OCI-LY7 (cell line): ENCODE measurements around the gene CAMSAP3. TPM values are rescaled to one million over a fixed set of nuclear protein-coding genes. Genes with fewer than 3 reads are reported as not detected.

Experiments
- BruUV-seq: library from RNA; stranded (reverse); fragments of 400-500 nt; replicated peaks from 2 replicates; lab custom pipeline; 2021; lab: Mats Ljungman, UMichigan
- CTCF ChIA-PET: fragments of 300-600 bp; sonication (Branson Sonifier 250); formaldehyde crosslinking; loops from one replicate; lab custom pipeline; 2022; ENCODE audit warnings: antibody characterized with exemption; ENCODE audit not compliant: unreplicated experiment; lab: Charles Lee
- POLR2A ChIA-PET: fragments of 300-600 bp; sonication (Branson Sonifier 250); formaldehyde crosslinking; loops from one replicate; lab custom pipeline; 2022; ENCODE audit warnings: antibody characterized with exemption; lab: Charles Lee
- DNase-seq: peaks from one replicate; pipeline ENCODE4 v3.0.0-alpha.2; 2015; ENCODE audit warnings: low spot score
- H2AFZ ChIP-seq: fragments of 200-600 bp; sonication (generic), shearing (Covaris generic); 2 replicates; pipeline ENCODE4 v1.6.1; 2014; ENCODE audit warnings: mild to moderate bottlenecking, antibody characterized with exemption, low read length, moderate library complexity
- H3K27ac ChIP-seq: fragments of 200-600 bp; sonication (generic); 2 replicates; pipeline ENCODE4 v1.5.1; 2014; ENCODE audit warnings: mixed run types, low read depth, mild to moderate bottlenecking, moderate library complexity, low read length, inconsistent platforms; ENCODE audit not compliant: poor library complexity, severe bottlenecking
- H3K36me3 ChIP-seq: fragments of 200-600 bp; sonication (generic); 2 replicates; pipeline ENCODE4 v1.6.1; 2014; ENCODE audit warnings: mild to moderate bottlenecking, antibody characterized with exemption, low read length, moderate library complexity, mixed read lengths; ENCODE audit not compliant: insufficient read depth
- H3K4me1 ChIP-seq: fragments of 200-600 bp; sonication (generic); 2 replicates; pipeline ENCODE4 v1.5.1; 2014; ENCODE audit warnings: mild to moderate bottlenecking, low read length; ENCODE audit not compliant: insufficient read depth, poor library complexity, severe bottlenecking
- H3K4me2 ChIP-seq: fragments of 200-600 bp; sonication (generic); 2 replicates; pipeline ENCODE4 v1.6.1; 2014; ENCODE audit warnings: mild to moderate bottlenecking, low read length
- H3K4me3 ChIP-seq: fragments of 200-600 bp; sonication (generic); 2 replicates; pipeline ENCODE4 v1.5.1; 2014; ENCODE audit warnings: mild to moderate bottlenecking, low read depth, low read length; ENCODE audit not compliant: poor library complexity, severe bottlenecking
- H3K79me2 ChIP-seq: fragments of 200-600 bp; sonication (generic); 2 replicates; pipeline ENCODE4 v1.6.1; 2016; ENCODE audit warnings: low read depth, mild to moderate bottlenecking, low read length, moderate library complexity, mixed read lengths; ENCODE audit not compliant: insufficient read depth
- H3K9me2 ChIP-seq: fragments of 200-600 bp; sonication (generic); 2 replicates; pipeline ENCODE4 v1.6.1; 2016; ENCODE audit warnings: mild to moderate bottlenecking, low read length, mixed read lengths; ENCODE audit not compliant: insufficient read depth
- H3K9me3 ChIP-seq: fragments of 200-600 bp; sonication (generic); 2 replicates; pipeline ENCODE4 v1.6.1; 2014; ENCODE audit warnings: mild to moderate bottlenecking, mixed run types, low read length, mixed read lengths
- H4K20me1 ChIP-seq: fragments of 200-600 bp; sonication (generic); 2 replicates; pipeline ENCODE4 v1.6.1; 2014; ENCODE audit warnings: mild to moderate bottlenecking, antibody characterized with exemption, low read length, moderate library complexity, mixed read lengths; ENCODE audit not compliant: insufficient read depth
- EZH2phosphoT487 ChIP-seq: fragments of 200-600 bp; sonication (generic); IDR thresholded peaks from 2 replicates; pipeline ENCODE4 v1.6.1; 2018; ENCODE audit warnings: low read depth, borderline replicate concordance, mild to moderate bottlenecking, mixed run types, antibody characterized with exemption, low read length, moderate library complexity, mixed read lengths
- intact Hi-C: fragments of 100-400 bp; cut with micrococcal nuclease; formaldehyde crosslinking; loops from one replicate; pipeline ENCODE4 v1.10.0; 2022; ENCODE audit not compliant: unreplicated experiment
- total RNA-seq, 2 experiments: library from RNA; depleted of rRNA in 1 of 2; stranded (reverse); fragments of >200 nt in 1 of 2; shearing (Covaris generic) in 1 of 2; gene quantifications; 2 replicates each; pipeline ENCODE4 v1.2.3, GENCODE V29; 2014 to 2022
- TF ChIP-seq, protein P1 (sequence below): fragments of 200-600 bp; sonication (generic); conservative IDR thresholded peaks from 2 replicates; pipeline ENCODE4 v1.5.1; 2014; ENCODE audit warnings: mild to moderate bottlenecking, antibody characterized with exemption, low read length, moderate library complexity, mixed read lengths

The CAMSAP3 gene
- total RNA-seq, 2 experiments from 2014 or later = 1.6 to 1.9 TPM

GRCh38 chr19:7637374-7638256, 42.0 kb downstream of the CAMSAP3 start:
- H3K4me1 ChIP-seq = peaks cover 15% of the 10 kb centered on the region
- no peaks in the 10 kb centered on the region for H3K9me2 ChIP-seq
- peak overlapping the region; percentile 98 for H3K4me3 ChIP-seq
- H3K36me3 ChIP-seq = 0 out of 2 replicates have a peak, but pooled peaks cover under 1% of the 10 kb centered on the region
- H3K79me2 ChIP-seq = no peaks in the 10 kb centered on the region; the same call in 1 of the 2 replicates
- POLR2A ChIA-PET = interaction anchor here (0.6 to 1.2 kb wide), 4 partner anchors 8 to 169 kb away, joined by 3 to 6 read pairs (median 4); partner anchors contain the start of genes PET100 and XAB2
- CTCF ChIA-PET = no interaction called here
- peak; percentile 29 for DNase-seq
- H4K20me1 ChIP-seq = no peaks in the 10 kb centered on the region
- no TSS peak for BruUV-seq
- intact Hi-C loops = no loop called here
- no peaks in the 10 kb centered on the region for H3K9me3 ChIP-seq
- TF ChIP-seq, protein P1, sequence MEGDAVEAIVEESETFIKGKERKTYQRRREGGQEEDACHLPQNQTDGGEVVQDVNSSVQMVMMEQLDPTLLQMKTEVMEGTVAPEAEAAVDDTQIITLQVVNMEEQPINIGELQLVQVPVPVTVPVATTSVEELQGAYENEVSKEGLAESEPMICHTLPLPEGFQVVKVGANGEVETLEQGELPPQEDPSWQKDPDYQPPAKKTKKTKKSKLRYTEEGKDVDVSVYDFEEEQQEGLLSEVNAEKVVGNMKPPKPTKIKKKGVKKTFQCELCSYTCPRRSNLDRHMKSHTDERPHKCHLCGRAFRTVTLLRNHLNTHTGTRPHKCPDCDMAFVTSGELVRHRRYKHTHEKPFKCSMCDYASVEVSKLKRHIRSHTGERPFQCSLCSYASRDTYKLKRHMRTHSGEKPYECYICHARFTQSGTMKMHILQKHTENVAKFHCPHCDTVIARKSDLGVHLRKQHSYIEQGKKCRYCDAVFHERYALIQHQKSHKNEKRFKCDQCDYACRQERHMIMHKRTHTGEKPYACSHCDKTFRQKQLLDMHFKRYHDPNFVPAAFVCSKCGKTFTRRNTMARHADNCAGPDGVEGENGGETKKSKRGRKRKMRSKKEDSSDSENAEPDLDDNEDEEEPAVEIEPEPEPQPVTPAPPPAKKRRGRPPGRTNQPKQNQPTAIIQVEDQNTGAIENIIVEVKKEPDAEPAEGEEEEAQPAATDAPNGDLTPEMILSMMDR = no peak
- TF ChIP-seq EZH2phosphoT487 = no peak
- no peak overlapping the region for H3K27ac ChIP-seq
- H3K4me2 ChIP-seq = peak overlapping the region; percentile 91
- H2AFZ ChIP-seq = peak overlapping the region; percentile 45; the same call in 1 of the 2 replicates

- intact Hi-C loops = no loop called here
- Histone ChIP-seq H3K4me3 (no peak overlapping the region), H3K4me2 (no peak overlapping the region), H3K27ac (no peak overlapping the region), H3K9me3 (no peaks in the 10 kb centered on the region), H4K20me1 (no peaks in the 10 kb centered on the region), H3K9me2 (no peaks in the 10 kb centered on the region), H2AFZ (no peak overlapping the region), H3K36me3 (no peaks in the 10 kb centered on the region), H3K4me1 (peaks cover 15% of the 10 kb centered on the region), H3K79me2 (no peaks in the 10 kb centered on the region; the same call in 1 of the 2 replicates)
- CTCF ChIA-PET = no interaction called here
- POLR2A ChIA-PET = interaction anchor here (1.1 kb wide), 1 partner anchor 9 kb away, joined by 6 read pairs; the partner anchor contains the start of genes PET100 and XAB2
- no TSS peak for BruUV-seq
- TF ChIP-seq EZH2phosphoT487 = no peak
- TF ChIP-seq, protein P1 = no peak
- no peak for DNase-seq
Measured at GRCh38 chr19:7638802-7639465, 43.3 kb downstream of the CAMSAP3 start.
